Sigmoid colon (tissue), 4 donors: ENCODE data around the gene PER2.

Experiments
- CTCF ChIP-seq, 4 experiments: fragments of 450-650 bp in 3 of 4; fragments of 200-600 bp in 1 of 4; IDR thresholded peaks; one replicate each; pipeline ENCODE4 v1.5.1; 2016 to 2019; ENCODE audit warnings: antibody characterized with exemption in 4 of 4, mild to moderate bottlenecking in 3 of 4, moderate library complexity in 2 of 4
- EP300 ChIP-seq, 4 donors: sonication (generic); formaldehyde crosslinking; IDR thresholded peaks; one replicate each; pipeline ENCODE4 v1.6.1; 2017; ENCODE audit warnings: antibody characterized with exemption in 4 of 4
- POLR2AphosphoS5 ChIP-seq, 4 donors: sonication (generic); formaldehyde crosslinking; IDR thresholded peaks; one replicate each; pipeline ENCODE4 v1.6.1; 2017; ENCODE audit warnings: antibody characterized with exemption in 4 of 4

GRCh38 chr2:238256111-238256510 is 32.3 kb downstream of the PER2 start:
- TF ChIP-seq CTCF (IDR thresholded peaks at IDR 0.05) (no peak), EP300 (IDR thresholded peaks at IDR 0.05) (no peak), POLR2AphosphoS5 (IDR thresholded peaks at IDR 0.05) (no peak)
